K562 (cell line): ENCODE results near the gene ZNF785.

Experiments
- POLR2A ChIP-seq: fragments of 450-650 bp; conservative IDR thresholded peaks from 2 replicates; pipeline ENCODE4 v1.6.1; 2016
- TF ChIP-seq, protein P1 (sequence below), 2 experiments: fragments of 450-650 bp in 1 of 2; sonication (generic) in 1 of 2; formaldehyde crosslinking in 1 of 2; IDR thresholded peaks in 1 of 2; conservative IDR thresholded peaks in 1 of 2; 2 replicates each; pipeline versions ENCODE4 v1.6.1 to v1.8.1; 2016 to 2023; ENCODE audit warnings: mild to moderate bottlenecking in 2 of 2, moderate library complexity in 2 of 2, inconsistent platforms in 1 of 2, missing genetic modification reagents in 1 of 2
- TF ChIP-seq, protein P2 (sequence below): fragments of 250-450 bp; sonication (Bioruptor Pico); IDR thresholded peaks from 2 replicates; pipeline ENCODE4 v1.5.0; 2021

DNA sequence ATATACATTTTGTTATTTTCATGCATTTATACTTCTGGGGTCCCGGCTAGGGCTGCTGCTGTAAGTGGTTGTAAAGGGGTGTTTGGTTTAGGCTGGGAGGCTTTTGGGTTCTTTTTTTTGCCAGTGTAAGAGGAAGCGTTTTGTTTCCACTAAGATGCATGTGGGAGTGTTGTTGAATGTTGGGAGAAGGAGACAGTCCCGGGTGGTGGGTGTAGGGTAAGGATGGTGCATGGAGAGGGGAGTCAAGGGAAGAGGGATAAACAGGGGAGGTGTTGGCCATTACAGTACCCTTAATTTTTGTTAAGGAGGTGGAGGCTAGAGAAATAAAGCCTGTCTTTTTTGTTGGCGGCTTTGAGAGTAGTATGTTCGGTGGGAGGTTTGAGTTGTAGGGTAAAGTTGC, 42.4 kb downstream of the ZNF785 start:
- TF ChIP-seq, protein P1, sequence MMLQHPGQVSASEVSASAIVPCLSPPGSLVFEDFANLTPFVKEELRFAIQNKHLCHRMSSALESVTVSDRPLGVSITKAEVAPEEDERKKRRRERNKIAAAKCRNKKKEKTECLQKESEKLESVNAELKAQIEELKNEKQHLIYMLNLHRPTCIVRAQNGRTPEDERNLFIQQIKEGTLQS (IDR thresholded peaks at IDR 0.05) = no peak
- TF ChIP-seq, protein P1 (CRISPR knock-in tag; conservative IDR thresholded peaks at IDR 0.05) = no peak
- TF ChIP-seq, protein P2, sequence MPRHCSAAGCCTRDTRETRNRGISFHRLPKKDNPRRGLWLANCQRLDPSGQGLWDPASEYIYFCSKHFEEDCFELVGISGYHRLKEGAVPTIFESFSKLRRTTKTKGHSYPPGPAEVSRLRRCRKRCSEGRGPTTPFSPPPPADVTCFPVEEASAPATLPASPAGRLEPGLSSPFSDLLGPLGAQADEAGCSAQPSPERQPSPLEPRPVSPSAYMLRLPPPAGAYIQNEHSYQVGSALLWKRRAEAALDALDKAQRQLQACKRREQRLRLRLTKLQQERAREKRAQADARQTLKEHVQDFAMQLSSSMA (CRISPR knock-in tag) = no peak
- TF ChIP-seq POLR2A = no peak
